Brain microvascular endothelial cell (primary cell): Measurements from ENCODE around the gene DFFB.

Experiments used
- DNase-seq: peaks from one replicate; pipeline ENCODE4 v3.0.0-alpha.2; 2020
- H3K27ac ChIP-seq: fragments of 250-450 bp; sonication (Bioruptor Pico); 2 replicates; pipeline ENCODE4 v1.5.1; 2020; ENCODE audit warnings: mild to moderate bottlenecking, moderate library complexity
- H3K27me3 ChIP-seq: fragments of 250-450 bp; sonication (Bioruptor Pico); replicated peaks from 2 replicates; pipeline ENCODE4 v1.5.1; 2020; ENCODE audit warnings: mild to moderate bottlenecking
- H3K36me3 ChIP-seq: fragments of 250-450 bp; sonication (Bioruptor Pico); replicated peaks from 2 replicates; pipeline ENCODE4 v1.5.1; 2020; ENCODE audit warnings: mild to moderate bottlenecking
- H3K4me3 ChIP-seq: 2 replicates; pipeline ENCODE4 v1.5.1; 2011; ENCODE audit warnings: low read depth, mild to moderate bottlenecking, control low read depth, low read length, moderate library complexity
- in situ Hi-C: cut with HindIII; loops from 2 replicates; pipeline ENCODE4 v1.10.0; 2017; ENCODE audit warnings: low sequenced_read_pairs, low pct_ligation_motif_present
- TF ChIP-seq, protein P1 (sequence below): IDR thresholded peaks from 2 replicates; pipeline ENCODE4 v1.5.1; 2011; ENCODE audit warnings: low read depth, mild to moderate bottlenecking, moderate library complexity, low read length, control low read depth, inconsistent platforms; ENCODE audit errors: missing control alignments

Gene DFFB

GRCh38 chr1:3847081-3847480 is 10.2 kb upstream of the DFFB start:
- no peak overlapping the region for H3K4me3 ChIP-seq
- TF ChIP-seq, protein P1, sequence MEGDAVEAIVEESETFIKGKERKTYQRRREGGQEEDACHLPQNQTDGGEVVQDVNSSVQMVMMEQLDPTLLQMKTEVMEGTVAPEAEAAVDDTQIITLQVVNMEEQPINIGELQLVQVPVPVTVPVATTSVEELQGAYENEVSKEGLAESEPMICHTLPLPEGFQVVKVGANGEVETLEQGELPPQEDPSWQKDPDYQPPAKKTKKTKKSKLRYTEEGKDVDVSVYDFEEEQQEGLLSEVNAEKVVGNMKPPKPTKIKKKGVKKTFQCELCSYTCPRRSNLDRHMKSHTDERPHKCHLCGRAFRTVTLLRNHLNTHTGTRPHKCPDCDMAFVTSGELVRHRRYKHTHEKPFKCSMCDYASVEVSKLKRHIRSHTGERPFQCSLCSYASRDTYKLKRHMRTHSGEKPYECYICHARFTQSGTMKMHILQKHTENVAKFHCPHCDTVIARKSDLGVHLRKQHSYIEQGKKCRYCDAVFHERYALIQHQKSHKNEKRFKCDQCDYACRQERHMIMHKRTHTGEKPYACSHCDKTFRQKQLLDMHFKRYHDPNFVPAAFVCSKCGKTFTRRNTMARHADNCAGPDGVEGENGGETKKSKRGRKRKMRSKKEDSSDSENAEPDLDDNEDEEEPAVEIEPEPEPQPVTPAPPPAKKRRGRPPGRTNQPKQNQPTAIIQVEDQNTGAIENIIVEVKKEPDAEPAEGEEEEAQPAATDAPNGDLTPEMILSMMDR = no peak
- in situ Hi-C loops = no loop called here
- no peak for DNase-seq
- H3K36me3 ChIP-seq = peaks cover 19% of the 10 kb centered on the region
- no peak overlapping the region for H3K27ac ChIP-seq
- no peaks in the 10 kb centered on the region for H3K27me3 ChIP-seq

GRCh38 chr1:3850857-3851256 is 6.4 kb upstream of the DFFB start:
- Histone ChIP-seq H3K27me3 (no peaks in the 10 kb centered on the region), H3K36me3 (peaks cover 12% of the 10 kb centered on the region), H3K4me3 (no peak overlapping the region), H3K27ac (no peak overlapping the region)
- in situ Hi-C loops = no loop called here
- DNase-seq = no peak
- TF ChIP-seq, protein P1 = no peak

- Histone ChIP-seq H3K27me3 (no peaks in the 10 kb centered on the region), H3K27ac (no peak overlapping the region), H3K36me3 (peaks cover 12% of the 10 kb centered on the region), H3K4me3 (no peak overlapping the region)
- in situ Hi-C loops = no loop called here
- no peak for DNase-seq
- TF ChIP-seq, protein P1 = no peak
These were observed 6.0 kb upstream of the DFFB start for GRCh38 chr1:3851292-3851691.

GRCh38 chr1:3852091-3852490 is 5.2 kb upstream of the DFFB start:
- Histone ChIP-seq H3K4me3 (no peak overlapping the region), H3K27ac (no peak overlapping the region), H3K27me3 (no peaks in the 10 kb centered on the region), H3K36me3 (peaks cover 8% of the 10 kb centered on the region)
- no peak for DNase-seq
- TF ChIP-seq, protein P1 = no peak
- in situ Hi-C loops = no loop called here

GRCh38 chr1:3852711-3853485 is 4.4 kb upstream of the DFFB start:
- TF ChIP-seq, protein P1 = no peak
- H3K27me3 ChIP-seq = no peaks in the 10 kb centered on the region
- in situ Hi-C loops = no loop called here
- no peak overlapping the region for H3K4me3 ChIP-seq
- peaks cover 5% of the 10 kb centered on the region for H3K36me3 ChIP-seq
- no peak overlapping the region for H3K27ac ChIP-seq
- DNase-seq = no peak

DNA sequence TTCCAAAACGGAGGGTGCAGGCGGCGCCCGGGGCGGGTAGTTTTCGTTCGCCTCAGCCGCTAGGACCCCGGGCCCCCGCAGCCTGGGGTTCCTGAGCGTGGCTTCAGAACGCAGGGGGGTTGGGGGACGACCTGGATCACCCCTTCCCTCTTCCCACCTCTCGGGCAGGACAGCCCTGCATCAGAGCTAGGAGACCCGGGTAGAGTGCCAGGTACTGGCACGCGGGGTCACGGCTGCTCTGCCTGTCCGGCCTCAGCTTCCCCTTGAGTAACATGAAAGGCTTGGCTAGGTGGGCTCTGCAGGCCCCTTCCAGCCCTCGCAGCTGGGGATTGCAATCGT is 484 bp downstream of the DFFB start:
- no peak for DNase-seq
- Histone ChIP-seq H3K4me3 (peak overlapping the region; percentile 96), H3K36me3 (no peaks in the 10 kb centered on the region), H3K27me3 (no peaks in the 10 kb centered on the region), H3K27ac (no peak overlapping the region)
- TF ChIP-seq, protein P1 = no peak
- in situ Hi-C loops = no loop called here
